Esophagus (tissue), 2 donors: Measurements from ENCODE around the gene COL24A1. TPM values are rescaled to one million over a fixed set of nuclear protein-coding genes. Genes with fewer than 3 reads are reported as not detected.

Experiments
- H3K27ac ChIP-seq, 2 donors: one replicate each; pipeline ENCODE4 v1.5.1; 2013; ENCODE audit warnings: low read depth in 2 of 2, mild to moderate bottlenecking in 2 of 2, inconsistent platforms in 1 of 2, low read length in 1 of 2, moderate library complexity in 1 of 2
- H3K27me3 ChIP-seq, 2 donors: one replicate each; pipeline ENCODE4 v1.6.1; 2013; ENCODE audit warnings: low read length in 2 of 2, control low read depth in 1 of 2, mild to moderate bottlenecking in 1 of 2; ENCODE audit not compliant: insufficient read depth in 2 of 2, control insufficient read depth in 1 of 2
- H3K36me3 ChIP-seq, 2 donors: one replicate each; pipeline ENCODE4 v1.6.1; 2013; ENCODE audit warnings: low read length in 1 of 2; ENCODE audit not compliant: control insufficient read depth in 2 of 2, insufficient read depth in 2 of 2
- H3K4me1 ChIP-seq, 2 donors: one replicate each; pipeline ENCODE4 v1.6.1; 2013; ENCODE audit warnings: low read length in 1 of 2; ENCODE audit not compliant: control insufficient read depth in 2 of 2, insufficient read depth in 2 of 2
- H3K4me3 ChIP-seq, 2 donors: one replicate each; pipeline ENCODE4 v1.5.1; 2013; ENCODE audit warnings: low read length in 2 of 2, mild to moderate bottlenecking in 2 of 2, low read depth in 1 of 2, moderate library complexity in 1 of 2
- H3K9me3 ChIP-seq, 2 donors: one replicate each; pipeline ENCODE4 v1.6.1; 2013; ENCODE audit warnings: mild to moderate bottlenecking in 2 of 2, low read depth in 1 of 2, low read length in 1 of 2, moderate library complexity in 1 of 2; ENCODE audit not compliant: control insufficient read depth in 2 of 2, insufficient read depth in 1 of 2
- WGBS, 2 donors: extraction: QIAGEN DNeasy Blood & Tissue Kit; methylation state at CpG; one replicate each; pipeline ENCODE4 v1.1.7; 2013; 5-methylcytosine and 5-hydroxymethylcytosine counted together
- polyA plus RNA-seq, 2 donors: library from polyadenylated mRNA; stranded (reverse); fragments of 200-250 nt; gene quantifications; one replicate each; pipeline ENCODE4 v1.2.3, GENCODE V29; 2013
- donor health status: healthy with polysubstance abuse.
- donor health status: Bipolar disorder and iron deficiency.

Gene COL24A1
- polyA plus RNA-seq, 2 donors, result 0.14 to 0.16 TPM

DNA sequence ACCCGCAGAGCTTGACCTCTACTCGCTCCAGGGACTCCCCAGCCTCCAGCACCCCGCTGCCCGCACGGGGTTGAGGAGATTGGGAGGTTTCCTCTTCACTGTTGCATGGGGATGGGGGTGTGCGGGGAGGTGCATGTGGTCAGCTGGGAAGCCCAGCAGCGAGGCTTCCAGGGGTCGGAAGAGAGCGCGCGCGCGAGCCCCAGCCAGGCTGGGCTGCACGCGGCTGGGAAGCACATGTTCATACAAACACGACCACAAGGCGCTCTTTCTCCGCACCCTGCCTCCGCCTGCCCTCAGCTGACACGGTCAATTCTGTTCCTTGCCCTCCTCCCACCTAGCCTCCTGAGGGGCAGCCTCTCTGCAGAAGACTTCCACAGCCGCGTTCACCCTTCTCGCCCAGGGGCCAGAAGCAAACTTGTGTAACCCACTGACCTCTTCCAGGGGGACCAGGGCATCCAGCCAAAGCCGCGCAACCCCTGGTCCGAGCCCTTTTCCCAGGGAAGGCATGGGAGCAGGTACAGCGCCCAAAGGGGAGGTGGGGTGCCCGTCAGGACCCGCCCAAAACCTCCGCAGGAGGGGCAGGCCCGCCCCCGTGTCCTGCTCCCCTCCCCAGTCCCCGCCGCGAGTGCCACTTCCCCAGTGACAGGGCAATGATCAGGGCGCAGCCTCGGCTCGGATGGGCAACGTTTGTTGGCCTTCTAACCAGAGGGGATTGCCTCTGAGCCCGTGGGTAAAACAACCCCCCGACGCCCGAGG is 1.3 kb downstream of the COL24A1 start:
- H3K36me3 ChIP-seq, result no peaks in the 10 kb centered on the region
- H3K27ac ChIP-seq, result no peak overlapping the region
- H3K4me1 ChIP-seq, result peaks cover 6 to 11% of the 10 kb centered on the region in 2 donors
- H3K27me3 ChIP-seq, result peaks cover 0 to 4% of the 10 kb centered on the region in 2 donors
- 10 to 13% methylated on average over 35 to 43 of the region's 43 CpGs for WGBS, 2 donors
- peaks cover 0 to 2% of the 10 kb centered on the region in 2 donors for H3K9me3 ChIP-seq
- H3K4me3 ChIP-seq, result peak overlapping the region; percentile 35 to 38

DNA sequence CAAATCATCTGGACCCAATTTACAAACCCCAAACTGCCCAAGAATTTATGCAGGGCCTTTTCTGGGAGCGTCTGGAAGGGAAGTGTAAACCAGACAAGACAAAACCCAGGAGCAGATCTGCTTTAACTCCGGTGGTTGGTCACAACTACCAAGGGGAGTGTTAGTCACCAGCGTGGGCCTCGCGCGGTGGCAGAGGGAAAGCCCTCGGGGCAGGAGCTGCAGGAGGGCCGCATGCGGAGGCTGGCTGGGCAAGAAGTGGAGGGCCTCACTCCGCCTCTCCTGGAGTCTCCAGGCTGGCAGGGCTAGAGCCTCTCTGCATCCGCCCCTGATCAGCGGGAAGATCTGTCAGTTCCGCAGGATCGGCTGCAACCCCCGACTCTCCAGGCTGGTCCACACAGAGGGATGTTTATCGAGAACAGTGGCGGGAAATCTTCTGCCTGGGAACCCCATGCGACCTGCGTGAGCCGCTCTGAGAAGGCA is 2.0 kb downstream of the COL24A1 start:
- WGBS, 2 donors, result 59 to 68% methylated on average over 19 to 20 of the region's 20 CpGs
- H3K4me1 ChIP-seq, result peaks cover 6 to 11% of the 10 kb centered on the region in 2 donors

DNA sequence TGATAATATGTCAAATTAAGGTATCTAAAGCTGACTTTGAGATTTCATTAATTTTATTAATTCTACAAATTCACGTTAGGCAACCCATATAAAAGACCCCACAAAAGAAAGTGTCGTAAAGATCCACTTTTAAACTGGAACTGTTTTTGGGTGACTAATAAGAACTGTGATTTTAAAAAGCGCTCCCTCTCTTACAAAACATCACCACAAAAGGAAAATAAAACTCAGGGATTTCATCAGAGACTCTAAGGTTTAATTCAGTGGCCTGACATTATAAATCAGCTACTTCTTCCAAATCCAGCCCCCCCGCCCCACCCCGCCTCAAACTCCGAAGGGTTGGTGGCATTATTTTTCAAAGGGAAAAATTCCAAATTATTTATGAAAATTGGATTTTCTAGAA is 2.7 kb downstream of the COL24A1 start:
- Histone ChIP-seq H3K27me3 (peaks cover 0 to 4% of the 10 kb centered on the region in 2 donors), H3K27ac (no peak overlapping the region), H3K4me3 (no peak overlapping the region), H3K36me3 (no peaks in the 10 kb centered on the region), H3K9me3 (peaks cover 0 to 2% of the 10 kb centered on the region in 2 donors), H3K4me1 (peaks cover 6 to 11% of the 10 kb centered on the region in 2 donors)
- WGBS, 2 donors, result 90 to 94% methylated on average over 6 of the region's 6 CpGs

More for the DNA sequence above, 2.0 kb downstream of the COL24A1 start:
- no peak overlapping the region for H3K4me3 ChIP-seq
- no peak overlapping the region for H3K27ac ChIP-seq
- peaks cover 0 to 4% of the 10 kb centered on the region in 2 donors for H3K27me3 ChIP-seq
- H3K9me3 ChIP-seq, result peaks cover 0 to 2% of the 10 kb centered on the region in 2 donors
- no peaks in the 10 kb centered on the region for H3K36me3 ChIP-seq

GRCh38 chr1:86152887-86153286 is 3.7 kb downstream of the COL24A1 start:
- Histone ChIP-seq H3K36me3 (no peaks in the 10 kb centered on the region), H3K4me1 (peaks cover 6 to 11% of the 10 kb centered on the region in 2 donors), H3K27ac (no peak overlapping the region), H3K9me3 (peaks cover 0 to 2% of the 10 kb centered on the region in 2 donors), H3K4me3 (no peak overlapping the region), H3K27me3 (peaks cover 0 to 4% of the 10 kb centered on the region in 2 donors)
- WGBS, 2 donors, result 60 to 83% methylated on average over 1 of the region's 1 CpG

- H3K36me3 ChIP-seq, result no peaks in the 10 kb centered on the region
- no peak overlapping the region for H3K4me3 ChIP-seq
- WGBS, 2 donors, result 47 to 52% methylated on average over 2 of the region's 2 CpGs
- H3K4me1 ChIP-seq, result peaks cover 6 to 9% of the 10 kb centered on the region in 2 donors
- H3K27ac ChIP-seq, result no peak overlapping the region
- H3K27me3 ChIP-seq, result peaks cover 0 to 4% of the 10 kb centered on the region in 2 donors
- H3K9me3 ChIP-seq, result peaks cover 0 to 2% of the 10 kb centered on the region in 2 donors
These were observed 5.1 kb downstream of the COL24A1 start for GRCh38 chr1:86151427-86151826.

GRCh38 chr1:86150553-86151055 is 6.0 kb downstream of the COL24A1 start:
- peaks cover 3 to 8% of the 10 kb centered on the region in 2 donors for H3K4me1 ChIP-seq
- no peaks in the 10 kb centered on the region for H3K36me3 ChIP-seq
- H3K9me3 ChIP-seq, result peaks cover 0 to 2% of the 10 kb centered on the region in 2 donors
- H3K4me3 ChIP-seq, result no peak overlapping the region
- peaks cover 0 to 4% of the 10 kb centered on the region in 2 donors for H3K27me3 ChIP-seq
- H3K27ac ChIP-seq, result no peak overlapping the region

- 0 to 94% methylated on average over 1 of the region's 1 CpG for WGBS, 2 donors
- no peak overlapping the region for H3K4me3 ChIP-seq
- peak overlapping the region in 1 of 2 donors; percentile 49 for H3K27ac ChIP-seq
- H3K4me1 ChIP-seq, result peaks cover 0 to under 1% of the 10 kb centered on the region in 2 donors
- H3K27me3 ChIP-seq, result no peaks in the 10 kb centered on the region
- H3K9me3 ChIP-seq, result no peaks in the 10 kb centered on the region
- H3K36me3 ChIP-seq, result no peaks in the 10 kb centered on the region
These were observed 7.0 kb downstream of the COL24A1 start for GRCh38 chr1:86149591-86149990.

GRCh38 chr1:86147755-86148154 is 8.8 kb downstream of the COL24A1 start:
- H3K27ac ChIP-seq, result no peak overlapping the region
- no peaks in the 10 kb centered on the region for H3K27me3 ChIP-seq
- no peaks in the 10 kb centered on the region for H3K4me1 ChIP-seq
- no peaks in the 10 kb centered on the region for H3K9me3 ChIP-seq
- 81 to 86% methylated on average over 2 of the region's 2 CpGs for WGBS, 2 donors
- H3K4me3 ChIP-seq, result no peak overlapping the region
- no peaks in the 10 kb centered on the region for H3K36me3 ChIP-seq

DNA sequence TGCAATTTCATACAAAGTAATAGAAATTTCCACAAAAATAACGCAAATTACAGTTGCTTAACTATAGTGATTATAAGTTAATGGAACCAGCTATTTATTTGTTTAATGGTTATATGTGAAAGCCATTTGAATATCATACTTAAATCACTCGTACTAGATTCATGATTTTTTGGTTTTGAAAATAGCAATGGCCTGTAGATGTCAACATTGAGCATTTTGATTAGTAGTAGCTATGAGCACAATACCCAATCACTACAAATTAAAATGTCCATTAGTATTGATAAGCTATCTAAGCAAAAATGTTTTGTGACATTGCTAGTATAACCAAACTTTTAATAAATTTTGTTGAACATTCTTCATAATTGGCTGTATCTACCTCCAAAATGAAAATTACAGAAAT is 10.0 kb downstream of the COL24A1 start:
- Histone ChIP-seq H3K27ac (no peak overlapping the region), H3K4me1 (no peaks in the 10 kb centered on the region), H3K36me3 (no peaks in the 10 kb centered on the region), H3K4me3 (no peak overlapping the region), H3K9me3 (no peaks in the 10 kb centered on the region), H3K27me3 (no peaks in the 10 kb centered on the region)
- WGBS, 2 donors, result 85% methylated on average over 2 of the region's 2 CpGs
